ENCODE measurements around the gene TRAPPC10. TPM values are rescaled to one million over a fixed set of nuclear protein-coding genes. Genes with fewer than 3 reads are reported as not detected.
A peak's percentile ranks its signal among the peaks of the same experiment; 100 is the strongest.

The TRAPPC10 gene
- total and polyA plus RNA-seq, 10 donors = 6.0 to 83.2 (median 63.3) TPM

DNA sequence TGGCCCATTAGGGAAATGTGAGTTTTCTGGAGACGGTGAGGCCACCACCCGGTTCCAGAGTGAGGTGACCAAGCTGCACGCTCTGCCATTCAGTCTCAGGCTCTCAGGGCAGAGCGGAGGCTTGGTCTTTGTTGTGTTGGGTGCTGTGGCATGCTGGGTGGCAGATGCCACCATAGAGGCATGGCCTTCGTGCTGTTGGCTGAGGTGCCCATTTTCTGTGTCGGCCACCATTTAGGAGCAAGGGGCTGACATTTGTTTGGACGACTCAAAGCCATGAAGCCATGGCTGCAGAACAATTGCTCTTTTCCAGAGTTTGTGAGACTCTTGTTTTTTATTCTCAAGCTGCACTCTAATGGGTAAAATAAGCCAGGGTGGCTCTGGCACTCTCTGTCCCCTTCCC, 58.3 kb downstream of the TRAPPC10 start:
- no peak for DNase-seq
- 94 to 98% (median 96%) methylated on average over 7 of the region's 7 CpGs for WGBS, 5 donors

DNA sequence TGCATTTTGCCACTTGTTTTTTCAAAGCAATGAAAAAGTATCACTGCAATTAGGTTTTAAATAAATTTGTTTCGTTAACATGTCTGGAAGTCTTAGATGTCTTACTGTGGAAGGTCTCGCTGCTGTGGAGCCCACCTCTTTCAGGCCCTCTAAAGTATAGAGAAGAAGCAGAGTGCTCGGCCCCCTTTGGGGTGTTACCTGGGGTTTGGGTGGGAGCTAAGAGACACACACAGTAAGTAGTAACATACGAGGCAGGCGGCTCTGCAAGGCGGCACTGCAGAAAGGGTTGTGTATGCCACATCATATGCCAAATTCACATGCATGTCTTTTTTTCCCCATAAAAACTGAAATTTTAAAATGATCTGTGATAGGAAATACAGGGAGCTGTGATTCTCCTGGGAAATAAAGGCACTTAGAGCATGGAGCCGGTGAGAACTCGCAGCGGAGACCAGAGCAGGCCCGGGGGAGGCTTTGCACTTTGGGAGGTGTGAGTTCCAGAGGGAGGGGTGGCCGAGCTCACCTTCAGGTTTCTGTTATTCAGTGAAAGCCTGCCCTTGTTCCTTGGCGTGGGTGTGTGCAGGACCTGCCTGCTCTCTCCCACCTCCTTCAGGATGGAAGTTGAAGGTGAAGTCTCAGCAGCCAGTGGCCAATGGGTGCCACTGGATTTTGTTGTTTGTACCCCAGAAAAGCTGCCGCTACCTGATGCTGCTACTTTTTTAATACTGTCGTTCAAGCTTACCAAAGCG, 59.4 kb downstream of the TRAPPC10 start:
- Histone ChIP-seq H3K9me3 (no peaks in the 10 kb centered on the region), H3K36me3 (peaks cover 4 to 100% (median 67%) of the 10 kb centered on the region in 6 donors), H3K4me1 (peaks cover 0 to 16% (median 0%) of the 10 kb centered on the region in 6 donors), H3K4me3 (no peak overlapping the region), H3K27ac (no peak overlapping the region), H3K27me3 (replicated peaks in 1 of 7) (no peaks in the 10 kb centered on the region)
- 86 to 94% (median 92%) methylated on average over 15 of the region's 15 CpGs for WGBS, 5 donors
- TF ChIP-seq POLR2A (IDR thresholded peaks at IDR 0.05) = no peak
- TF ChIP-seq, protein P1, sequence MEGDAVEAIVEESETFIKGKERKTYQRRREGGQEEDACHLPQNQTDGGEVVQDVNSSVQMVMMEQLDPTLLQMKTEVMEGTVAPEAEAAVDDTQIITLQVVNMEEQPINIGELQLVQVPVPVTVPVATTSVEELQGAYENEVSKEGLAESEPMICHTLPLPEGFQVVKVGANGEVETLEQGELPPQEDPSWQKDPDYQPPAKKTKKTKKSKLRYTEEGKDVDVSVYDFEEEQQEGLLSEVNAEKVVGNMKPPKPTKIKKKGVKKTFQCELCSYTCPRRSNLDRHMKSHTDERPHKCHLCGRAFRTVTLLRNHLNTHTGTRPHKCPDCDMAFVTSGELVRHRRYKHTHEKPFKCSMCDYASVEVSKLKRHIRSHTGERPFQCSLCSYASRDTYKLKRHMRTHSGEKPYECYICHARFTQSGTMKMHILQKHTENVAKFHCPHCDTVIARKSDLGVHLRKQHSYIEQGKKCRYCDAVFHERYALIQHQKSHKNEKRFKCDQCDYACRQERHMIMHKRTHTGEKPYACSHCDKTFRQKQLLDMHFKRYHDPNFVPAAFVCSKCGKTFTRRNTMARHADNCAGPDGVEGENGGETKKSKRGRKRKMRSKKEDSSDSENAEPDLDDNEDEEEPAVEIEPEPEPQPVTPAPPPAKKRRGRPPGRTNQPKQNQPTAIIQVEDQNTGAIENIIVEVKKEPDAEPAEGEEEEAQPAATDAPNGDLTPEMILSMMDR (IDR thresholded peaks at IDR 0.05 in 8 of 11, conservative IDR thresholded peaks at IDR 0.05 in 3 of 11) = no peak
- no peak for TF ChIP-seq POLR2AphosphoS5 (IDR thresholded peaks at IDR 0.05)
- intact Hi-C loops (cut with DNase I; ENCODE audit: low total_unique reads) = no loop called here
- no peak for DNase-seq

More for the DNA sequence above, 58.3 kb downstream of the TRAPPC10 start:
- Histone ChIP-seq H3K4me3 (no peak overlapping the region), H3K36me3 (peaks cover 0 to 100% (median 60%) of the 10 kb centered on the region in 6 donors), H3K4me1 (peaks cover 0 to 27% (median 10%) of the 10 kb centered on the region in 6 donors), H3K9me3 (no peaks in the 10 kb centered on the region), H3K27me3 (replicated peaks in 1 of 7) (no peaks in the 10 kb centered on the region), H3K27ac (no peak overlapping the region)
- TF ChIP-seq POLR2A (IDR thresholded peaks at IDR 0.05) = no peak
- TF ChIP-seq POLR2AphosphoS5 (IDR thresholded peaks at IDR 0.05) = no peak
- TF ChIP-seq, protein P1 (IDR thresholded peaks at IDR 0.05 in 8 of 11, conservative IDR thresholded peaks at IDR 0.05 in 3 of 11) = no peak
- intact Hi-C loops (cut with DNase I; ENCODE audit: low total_unique reads) = no loop called here

DNA sequence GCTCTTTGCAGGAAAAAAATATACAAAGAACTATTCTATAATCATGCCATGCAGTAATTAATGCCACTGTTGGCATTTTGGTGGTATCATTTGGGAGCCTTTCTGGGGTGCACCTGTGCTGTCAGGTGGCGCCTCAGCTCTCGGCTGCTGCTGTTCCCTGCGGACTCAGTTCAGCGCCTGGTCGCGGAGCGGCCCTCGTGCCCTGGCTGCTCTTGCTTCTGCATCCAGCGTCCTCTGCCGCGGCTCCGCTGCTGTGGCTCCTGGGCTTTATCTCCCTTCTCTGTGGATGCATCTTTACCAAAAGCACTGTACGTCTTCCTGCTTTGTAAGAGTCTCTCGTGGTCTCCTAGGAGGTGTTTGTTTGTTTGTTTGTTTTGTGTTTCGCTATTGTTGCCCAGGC, 60.0 kb downstream of the TRAPPC10 start:
- TF ChIP-seq, protein P1 (IDR thresholded peaks at IDR 0.05 in 8 of 11, conservative IDR thresholded peaks at IDR 0.05 in 3 of 11) = no peak
- TF ChIP-seq POLR2A (IDR thresholded peaks at IDR 0.05) = no peak
- TF ChIP-seq POLR2AphosphoS5 (IDR thresholded peaks at IDR 0.05) = no peak
- Histone ChIP-seq H3K27me3 (replicated peaks in 1 of 7) (no peaks in the 10 kb centered on the region), H3K27ac (no peak overlapping the region), H3K9me3 (no peaks in the 10 kb centered on the region), H3K4me1 (peaks cover 0 to 10% (median 0%) of the 10 kb centered on the region in 6 donors), H3K4me3 (no peak overlapping the region), H3K36me3 (peaks cover 6 to 100% (median 72%) of the 10 kb centered on the region in 6 donors)
- no peak for DNase-seq
- WGBS, 5 donors = 92 to 95% (median 94%) methylated on average over 15 of the region's 15 CpGs
- intact Hi-C loops (cut with DNase I; ENCODE audit: low total_unique reads) = no loop called here

DNA sequence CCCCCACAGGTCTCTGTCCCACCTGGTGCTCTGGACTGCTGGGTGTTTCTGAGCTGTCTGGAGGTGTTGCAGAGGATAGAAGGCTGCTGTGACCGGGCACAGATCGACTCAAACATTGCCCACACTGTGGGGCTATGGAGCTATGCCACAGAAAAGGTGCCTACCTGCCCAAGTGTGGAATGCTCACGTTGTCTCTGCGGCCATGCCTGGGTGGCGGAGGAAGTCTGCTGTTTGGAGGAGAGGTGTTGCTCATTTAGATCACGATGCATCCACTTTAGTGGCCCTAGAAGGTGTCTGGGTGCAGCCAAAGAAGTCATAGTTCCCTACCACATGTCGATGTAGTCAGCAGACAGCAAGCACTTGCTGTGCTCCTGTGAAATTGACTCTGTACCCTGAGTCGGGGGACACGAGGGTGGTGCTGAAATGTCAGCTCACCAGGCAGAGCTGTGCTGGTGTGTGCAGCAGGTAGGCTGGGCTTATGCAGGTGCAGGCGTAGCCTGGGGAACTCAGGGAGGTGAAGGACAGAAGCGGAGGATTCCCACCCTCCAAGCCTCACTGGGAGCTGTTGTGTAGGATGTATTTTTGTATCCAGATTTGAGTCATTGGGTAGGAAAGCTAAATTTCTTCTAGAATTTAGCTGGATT, 62.3 kb downstream of the TRAPPC10 start:
- TF ChIP-seq POLR2A (IDR thresholded peaks at IDR 0.05) (no peak), POLR2AphosphoS5 (IDR thresholded peaks at IDR 0.05) (peak in 2 of 3 donors; percentile 8 to 22)
- intact Hi-C loops (cut with DNase I; ENCODE audit: low total_unique reads) = no loop called here
- no peaks in the 10 kb centered on the region for H3K27me3 ChIP-seq (replicated peaks in 1 of 7)
- H3K9me3 ChIP-seq = no peaks in the 10 kb centered on the region
- peaks cover 0 to 16% (median 0%) of the 10 kb centered on the region in 6 donors for H3K4me1 ChIP-seq
- H3K27ac ChIP-seq = peak overlapping the region in 1 of 8 donors; percentile 49
- DNase-seq = no peak
- peaks cover 6 to 100% (median 88%) of the 10 kb centered on the region in 6 donors for H3K36me3 ChIP-seq
- no peak overlapping the region for H3K4me3 ChIP-seq
- 85 to 94% (median 89%) methylated on average over 7 to 11 of the region's 11 CpGs for WGBS, 5 donors

All from spleen (tissue), 11 donors.